ENCODE results near the gene GOLGB1. TPM values are rescaled to one million over a fixed set of nuclear protein-coding genes. Genes with fewer than 3 reads are reported as not detected.
A peak's percentile ranks its signal among the peaks of the same experiment; 100 is the strongest.

GOLGB1 gene
- polyA plus RNA-seq, 3 donors, result 1.2 to 7.1 (median 1.7) TPM

GRCh38 chr3:121737644-121738043 is 11.9 kb downstream of the GOLGB1 start:
- H3K9me3 Mint-ChIP-seq, result peaks cover 0 to 5% (median 2%) of the 10 kb centered on the region in 7 donors
- TF ChIP-seq CTCF (IDR thresholded peaks at IDR 0.05), result no peak
- Histone ChIP-seq H4K20me1 (ENCODE audit: insufficient read depth, low read length) (peaks cover 54% of the 10 kb centered on the region), H3K4me1 (ENCODE audit: control insufficient read depth in 1 of 2, insufficient read depth in 2 of 2, low read length in 2 of 2) (no peaks in the 10 kb centered on the region), H3K4me3 (replicated peaks in 1 of 3; ENCODE audit: low read depth in 2 of 3, low read length in 3 of 3) (no peak overlapping the region), H2AFZ (ENCODE audit: insufficient read depth, low read depth, low read length, poor library complexity, severe bottlenecking) (no peak overlapping the region), H3K9me3 (replicated peaks in 1 of 2; ENCODE audit: control insufficient read depth in 1 of 2, insufficient read depth in 1 of 2, low read length in 2 of 2) (no peaks in the 10 kb centered on the region), H3K36me3 (replicated peaks in 1 of 2; ENCODE audit: control insufficient read depth in 1 of 2, insufficient read depth in 2 of 2, low read length in 2 of 2) (peaks cover 0 to 17% of the 10 kb centered on the region in 2 donors), H3K27me3 (ENCODE audit: control insufficient read depth in 2 of 2, insufficient read depth in 2 of 2, low read length in 2 of 2) (no peaks in the 10 kb centered on the region), H3K27ac (ENCODE audit: low read depth in 1 of 2, low read length in 2 of 2) (no peak overlapping the region), H3K79me2 (ENCODE audit: insufficient read depth, low read length) (peaks cover 84% of the 10 kb centered on the region), H3K4me2 (replicated peaks; ENCODE audit: extremely low read depth, low read length, poor library complexity, severe bottlenecking) (no peak overlapping the region), H3K9ac (ENCODE audit: insufficient read depth, low read length, poor library complexity, severe bottlenecking) (no peak overlapping the region)
- H3K4me3 Mint-ChIP-seq, result no peak overlapping the region
- H3K27me3 Mint-ChIP-seq (ENCODE audit: low read depth in 3 of 3), result no peaks in the 10 kb centered on the region
- intact Hi-C loops (cut with micrococcal nuclease), result no loop called here
- H3K4me1 Mint-ChIP-seq, result peaks cover 3% of the 10 kb centered on the region
- WGBS (ENCODE audit: insufficient coverage), result no CpG with 5 or more reads among the region's 4 CpGs
- peaks cover 20 to 31% of the 10 kb centered on the region in 2 donors for H3K36me3 Mint-ChIP-seq
- no peak for DNase-seq
- no peak overlapping the region for H3K27ac Mint-ChIP-seq

- Mint-ChIP-seq H3K36me3 (peaks cover 20 to 29% of the 10 kb centered on the region in 2 donors), H3K9me3 (peaks cover 0 to 2% (median 0%) of the 10 kb centered on the region in 7 donors), H3K4me1 (peaks cover 3% of the 10 kb centered on the region), H3K27ac (peak overlapping the region in 3 of 7 donors; percentile 33 to 53 (median 48)), H3K4me3 (no peak overlapping the region), H3K27me3 (ENCODE audit: low read depth in 3 of 3) (no peaks in the 10 kb centered on the region)
- Histone ChIP-seq H3K9me3 (replicated peaks in 1 of 2; ENCODE audit: control insufficient read depth in 1 of 2, insufficient read depth in 1 of 2, low read length in 2 of 2) (no peaks in the 10 kb centered on the region), H3K36me3 (replicated peaks in 1 of 2; ENCODE audit: control insufficient read depth in 1 of 2, insufficient read depth in 2 of 2, low read length in 2 of 2) (peaks cover 0 to 19% of the 10 kb centered on the region in 2 donors), H2AFZ (ENCODE audit: insufficient read depth, low read depth, low read length, poor library complexity, severe bottlenecking) (no peak overlapping the region), H3K4me2 (replicated peaks; ENCODE audit: extremely low read depth, low read length, poor library complexity, severe bottlenecking) (no peak overlapping the region), H3K79me2 (ENCODE audit: insufficient read depth, low read length) (peaks cover 88% of the 10 kb centered on the region), H3K27me3 (ENCODE audit: control insufficient read depth in 2 of 2, insufficient read depth in 2 of 2, low read length in 2 of 2) (no peaks in the 10 kb centered on the region), H3K4me1 (ENCODE audit: control insufficient read depth in 1 of 2, insufficient read depth in 2 of 2, low read length in 2 of 2) (no peaks in the 10 kb centered on the region), H3K27ac (ENCODE audit: low read depth in 1 of 2, low read length in 2 of 2) (no peak overlapping the region), H3K9ac (ENCODE audit: insufficient read depth, low read length, poor library complexity, severe bottlenecking) (no peak overlapping the region), H4K20me1 (ENCODE audit: insufficient read depth, low read length) (peaks cover 58% of the 10 kb centered on the region), H3K4me3 (replicated peaks in 1 of 3; ENCODE audit: low read depth in 2 of 3, low read length in 3 of 3) (no peak overlapping the region)
- DNase-seq, result no peak
- intact Hi-C loops (cut with micrococcal nuclease), result no loop called here
- no CpG with 5 or more reads among the region's 3 CpGs for WGBS (ENCODE audit: insufficient coverage)
- no peak for TF ChIP-seq CTCF (IDR thresholded peaks at IDR 0.05)
These were observed 13.4 kb downstream of the GOLGB1 start for GRCh38 chr3:121736112-121736511.
